ENCODE results near the gene ZMYM1.

DNA sequence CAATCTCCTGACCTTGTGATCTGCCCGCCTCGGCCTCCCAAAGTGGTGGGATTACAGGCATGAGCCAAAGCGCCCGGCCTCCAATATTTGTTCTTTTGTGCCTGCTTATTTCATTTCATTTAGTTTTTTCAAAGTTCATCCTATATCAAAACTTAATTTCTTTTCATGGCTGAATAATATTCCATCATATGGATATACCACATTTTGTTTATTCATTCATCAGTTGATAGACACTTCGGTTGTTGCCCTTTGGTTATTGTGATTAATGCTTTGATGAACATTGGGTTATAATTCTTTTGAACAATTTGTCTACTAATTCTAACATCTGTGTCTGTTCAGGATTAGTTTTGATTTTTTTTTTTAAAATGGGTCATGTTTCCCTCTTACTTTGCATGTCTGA, 72.0 kb downstream of the ZMYM1 start:
- no peak for TF ChIP-seq SUZ12 (IDR thresholded peaks at IDR 0.05; ENCODE audit: extremely low read depth, insufficient read depth, insufficient read length)
- TF ChIP-seq ZNF274 (IDR thresholded peaks at IDR 0.05; ENCODE audit: low read depth, low read length) = no peak
- no peak for TF ChIP-seq YY1 (IDR thresholded peaks at IDR 0.05; ENCODE audit: insufficient read depth, insufficient read length)
